GM21576 (cell line): ENCODE results near the gene TALDO1.

ENCODE experiments used
- ATAC-seq: cut with Tn5 transposase; IDR thresholded peaks from one replicate; pipeline ENCODE4 v1.9.1; 2021; ENCODE audit warnings: mild to moderate bottlenecking, moderate library complexity; ENCODE audit not compliant: unreplicated experiment

TALDO1 gene

GRCh38 chr11:798093-798713 is 50.9 kb downstream of the TALDO1 start, which contains the start of gene SLC25A22:
Gene SLC25A22 (minus strand): TSS chr11:798281. CDS start chr11:795006, 3,275 bp downstream.
- peak; percentile 50 for ATAC-seq

- no peak for ATAC-seq
These were observed 52.5 kb downstream of the TALDO1 start for GRCh38 chr11:799641-800316.

GRCh38 chr11:800473-800872 is 53.2 kb downstream of the TALDO1 start:
- no peak for ATAC-seq

GRCh38 chr11:801097-801780 is 54.0 kb downstream of the TALDO1 start:
- ATAC-seq: no peak

- ATAC-seq: no peak
These were observed 54.9 kb downstream of the TALDO1 start for GRCh38 chr11:802018-802617.

- no peak for ATAC-seq
These were observed 55.6 kb downstream of the TALDO1 start for GRCh38 chr11:802693-803466.

- no peak for ATAC-seq
These were observed 56.1 kb downstream of the TALDO1 start for GRCh38 chr11:803467-803742.

GRCh38 chr11:803770-804598 is 56.7 kb downstream of the TALDO1 start:
- no peak for ATAC-seq

- ATAC-seq: no peak
These were observed 57.3 kb downstream of the TALDO1 start for GRCh38 chr11:804599-804964.

- ATAC-seq: no peak
These were observed 61.4 kb downstream of the TALDO1 start for GRCh38 chr11:808427-809286.

- peak; percentile 70 for ATAC-seq
These were observed 62.2 kb downstream of the TALDO1 start, which contains the start of gene RPLP2 for GRCh38 chr11:809287-810039. Gene RPLP2 (plus strand): TSS chr11:809967. CDS start chr11:810235, 268 bp downstream.

- no peak for ATAC-seq
These were observed 62.8 kb downstream of the TALDO1 start for GRCh38 chr11:810040-810567.

GRCh38 chr11:811446-812245 is 64.4 kb downstream of the TALDO1 start:
- ATAC-seq: no peak

GRCh38 chr11:812390-812789 is 65.1 kb downstream of the TALDO1 start:
- no peak for ATAC-seq

GRCh38 chr11:813072-813455 is 65.8 kb downstream of the TALDO1 start:
- no peak for ATAC-seq

- ATAC-seq: no peak
These were observed 66.3 kb downstream of the TALDO1 start for GRCh38 chr11:813456-814096.
